Ovary (tissue), 3 donors: ENCODE measurements around the gene CGB5.
"Not testable (repeated sequence)": the region's sequence is repeated elsewhere in the genome, so short reads cannot be mapped to it uniquely, and the experiment has no call there.

Experiments
- EP300 ChIP-seq: sonication (generic); formaldehyde crosslinking; IDR thresholded peaks from one replicate; pipeline ENCODE4 v1.6.1; 2017; ENCODE audit warnings: antibody characterized with exemption
- POLR2A ChIP-seq: fragments of 450-650 bp; IDR thresholded peaks from one replicate; pipeline ENCODE4 v1.6.1; 2017; ENCODE audit warnings: antibody characterized with exemption, mild to moderate bottlenecking, moderate library complexity
- TF ChIP-seq, protein P1 (sequence below), 3 donors: fragments of 450-650 bp in 2 of 3; fragments of 200-600 bp in 1 of 3; IDR thresholded peaks; one replicate each; pipeline versions ENCODE4 v1.5.1 to v1.8.0; 2016 to 2022; ENCODE audit warnings: antibody characterized with exemption in 3 of 3, mild to moderate bottlenecking in 1 of 3
- donor health status: DM: no; HTN: no; CAD: no.

DNA sequence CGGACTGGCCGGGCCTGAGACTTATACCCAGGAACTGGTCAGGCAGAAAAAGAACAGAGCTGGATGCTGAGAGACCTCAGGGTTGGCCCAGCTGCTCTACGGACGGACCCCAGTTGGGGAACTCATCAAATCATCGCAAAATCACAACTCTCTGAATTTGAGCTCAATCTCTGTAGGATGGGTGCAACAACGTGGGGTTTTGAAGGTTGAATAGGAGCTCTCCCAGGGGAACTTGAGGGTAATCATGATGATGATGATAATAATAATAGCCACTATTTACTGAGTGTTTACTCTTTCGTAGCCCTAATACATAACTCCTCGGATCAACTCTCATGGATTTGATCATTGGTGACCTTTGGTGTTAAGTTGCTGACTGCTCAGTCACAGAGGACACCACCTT lies 13.3 kb upstream of the CGB5 start:
- TF ChIP-seq, protein P1, sequence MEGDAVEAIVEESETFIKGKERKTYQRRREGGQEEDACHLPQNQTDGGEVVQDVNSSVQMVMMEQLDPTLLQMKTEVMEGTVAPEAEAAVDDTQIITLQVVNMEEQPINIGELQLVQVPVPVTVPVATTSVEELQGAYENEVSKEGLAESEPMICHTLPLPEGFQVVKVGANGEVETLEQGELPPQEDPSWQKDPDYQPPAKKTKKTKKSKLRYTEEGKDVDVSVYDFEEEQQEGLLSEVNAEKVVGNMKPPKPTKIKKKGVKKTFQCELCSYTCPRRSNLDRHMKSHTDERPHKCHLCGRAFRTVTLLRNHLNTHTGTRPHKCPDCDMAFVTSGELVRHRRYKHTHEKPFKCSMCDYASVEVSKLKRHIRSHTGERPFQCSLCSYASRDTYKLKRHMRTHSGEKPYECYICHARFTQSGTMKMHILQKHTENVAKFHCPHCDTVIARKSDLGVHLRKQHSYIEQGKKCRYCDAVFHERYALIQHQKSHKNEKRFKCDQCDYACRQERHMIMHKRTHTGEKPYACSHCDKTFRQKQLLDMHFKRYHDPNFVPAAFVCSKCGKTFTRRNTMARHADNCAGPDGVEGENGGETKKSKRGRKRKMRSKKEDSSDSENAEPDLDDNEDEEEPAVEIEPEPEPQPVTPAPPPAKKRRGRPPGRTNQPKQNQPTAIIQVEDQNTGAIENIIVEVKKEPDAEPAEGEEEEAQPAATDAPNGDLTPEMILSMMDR (IDR thresholded peaks at IDR 0.05) = not testable (repeated sequence)
- not testable (repeated sequence) for TF ChIP-seq POLR2A, EP300
